HCT116 (cell line): ENCODE results near the gene KCNV2. TPM values are rescaled to one million over a fixed set of nuclear protein-coding genes. Genes with fewer than 3 reads are reported as not detected.

Experiments
- ATAC-seq: fragments of 200-7000 bp; cut with Tn5 transposase; 2 replicates; pipeline ENCODE4 v1.9.1; 2020; ENCODE audit warnings: mild to moderate bottlenecking, moderate library complexity
- BruUV-seq: library from RNA; stranded (reverse); fragments of 400-500 nt; replicated peaks from 2 replicates; lab custom pipeline; 2021; lab: Mats Ljungman, UMichigan
- CTCF ChIA-PET: fragments of 300-600 bp; sonication (Branson Sonifier 250); formaldehyde crosslinking; loops from one replicate; lab custom pipeline; 2021; ENCODE audit warnings: antibody characterized with exemption; lab: Charles Lee
- POLR2A ChIA-PET: fragments of 300-600, 350-600 bp; sonication (Branson Sonifier 250); formaldehyde crosslinking; loops from one replicate; lab custom pipeline; 2021; ENCODE audit warnings: antibody characterized with exemption; lab: Charles Lee
- RAD21 ChIA-PET, 2 experiments: fragments of 300-600 bp; sonication (Branson Sonifier 250); formaldehyde crosslinking; loops; one replicate each; lab custom pipeline; 2023; ENCODE audit warnings: low total read pairs in 2 of 2; ENCODE audit not compliant: uncharacterized antibody in 2 of 2, unreplicated experiment in 2 of 2, low non-redundant PET in 1 of 2; lab: Charles Lee
- DNase-seq: peaks from one replicate; pipeline ENCODE4 v3.0.0-alpha.2; 2010; ENCODE audit warnings: low read depth, low spot score
- H2AFZ ChIP-seq: fragments of 200-600 bp; shearing (Covaris generic), sonication (generic); 2 replicates; pipeline ENCODE4 v1.6.1; 2017; ENCODE audit warnings: low read depth, mixed run types, mixed read lengths, antibody characterized with exemption, low read length; ENCODE audit not compliant: poor library complexity, severe bottlenecking
- H3K27ac ChIP-seq: 2 replicates; pipeline ENCODE4 v1.5.1; 2012; ENCODE audit warnings: low read depth, low read length
- H3K27me3 ChIP-seq: fragments of 200-600 bp; sonication (generic); 2 replicates; pipeline ENCODE4 v1.6.1; 2016; ENCODE audit warnings: mixed run types, low read length, mixed read lengths; ENCODE audit not compliant: insufficient read depth
- H3K36me3 ChIP-seq, 2 experiments: fragments of 200-500 bp in 1 of 2; fragments of 200-600 bp in 1 of 2; sonication (Bioruptor generic) in 1 of 2; sonication (generic) in 1 of 2; 2 replicates each; pipeline versions ENCODE4 v1.5.1 to v1.6.1; 2014 to 2016; ENCODE audit warnings: low read length in 2 of 2, inconsistent platforms in 1 of 2, mixed read lengths in 1 of 2, mixed run types in 1 of 2; ENCODE audit not compliant: insufficient read depth in 2 of 2, control insufficient read depth in 1 of 2
- H3K4me1 ChIP-seq, 2 experiments: fragments of 200-600 bp in 1 of 2; sonication (generic) in 1 of 2; 2 replicates each; pipeline versions ENCODE4 v1.5.1 to v1.6.1; 2012 to 2017; ENCODE audit warnings: low read length in 2 of 2, inconsistent platforms in 1 of 2, mild to moderate bottlenecking in 1 of 2, mixed read lengths in 1 of 2, mixed run types in 1 of 2, moderate library complexity in 1 of 2; ENCODE audit not compliant: insufficient read depth in 2 of 2, control insufficient read depth in 1 of 2
- H3K4me2 ChIP-seq: fragments of 200-600 bp; sonication (generic); 2 replicates; pipeline ENCODE4 v1.6.1; 2017; ENCODE audit warnings: mixed run types, low read length, mixed read lengths
- H3K4me3 ChIP-seq, 2 experiments: fragments of 200-600 bp in 1 of 2; sonication (generic) in 1 of 2; replicated peaks in 1 of 2; 2 replicates each; pipeline ENCODE4 v1.5.1; 2011 to 2016; ENCODE audit warnings: low read length in 2 of 2, control low read depth in 1 of 2, low read depth in 1 of 2, mild to moderate bottlenecking in 1 of 2, mixed read lengths in 1 of 2, mixed run types in 1 of 2
- H3K79me2 ChIP-seq: fragments of 200-600 bp; sonication (generic); 2 replicates; pipeline ENCODE4 v1.6.1; 2017; ENCODE audit warnings: mild to moderate bottlenecking, mixed run types, low read length, moderate library complexity, mixed read lengths; ENCODE audit not compliant: insufficient read depth
- H3K9ac ChIP-seq: fragments of 200-600 bp; sonication (generic); 2 replicates; pipeline ENCODE4 v1.6.1; 2016; ENCODE audit warnings: low read length, mixed read lengths
- H3K9me2 ChIP-seq: fragments of 200-600 bp; sonication (generic), shearing (Covaris generic); 2 replicates; pipeline ENCODE4 v1.6.1; 2017; ENCODE audit warnings: mixed run types, mild to moderate bottlenecking, moderate library complexity; ENCODE audit not compliant: insufficient read depth
- H3K9me3 ChIP-seq, 2 experiments: fragments of 200-500 bp in 1 of 2; fragments of 200-600 bp in 1 of 2; sonication (Bioruptor generic) in 1 of 2; sonication (generic) in 1 of 2; 2 replicates each; pipeline ENCODE4 v1.6.1; 2014 to 2017; ENCODE audit warnings: low read length in 2 of 2, mixed read lengths in 2 of 2, inconsistent platforms in 1 of 2, low read depth in 1 of 2, mild to moderate bottlenecking in 1 of 2, mixed run types in 1 of 2, moderate library complexity in 1 of 2; ENCODE audit not compliant: control insufficient read depth in 1 of 2, insufficient read depth in 1 of 2
- H4K20me1 ChIP-seq: fragments of 200-600 bp; sonication (generic), shearing (Covaris generic); 2 replicates; pipeline ENCODE4 v1.6.1; 2017; ENCODE audit warnings: mixed run types, mild to moderate bottlenecking, moderate library complexity; ENCODE audit not compliant: insufficient read depth
- CBX3 ChIP-seq: IDR thresholded peaks from 2 replicates; pipeline ENCODE4 v1.6.1; 2012; ENCODE audit warnings: low read depth
- EGR1 ChIP-seq: IDR thresholded peaks from 2 replicates; pipeline ENCODE4 v1.6.1; 2012; ENCODE audit warnings: low read depth
- ELF1 ChIP-seq: IDR thresholded peaks from 2 replicates; pipeline ENCODE4 v1.6.1; 2012; ENCODE audit warnings: low read depth, borderline replicate concordance
- EZH2 ChIP-seq: fragments of 200-600 bp; sonication (generic); IDR thresholded peaks from 2 replicates; pipeline ENCODE4 v1.6.1; 2017; ENCODE audit warnings: antibody characterized with exemption, mixed run types
- EZH2phosphoT487 ChIP-seq: fragments of 200-600 bp; IDR thresholded peaks from 2 replicates; pipeline ENCODE4 v1.6.1; 2018; ENCODE audit warnings: antibody characterized with exemption, borderline replicate concordance
- FOSL1 ChIP-seq: IDR thresholded peaks from 2 replicates; pipeline ENCODE4 v1.6.1; 2012; ENCODE audit warnings: low read depth
- POLR2A ChIP-seq: IDR thresholded peaks from 2 replicates; pipeline ENCODE4 v1.7.0; 2011; ENCODE audit warnings: borderline replicate concordance; ENCODE audit not compliant: insufficient read depth, insufficient read length; ENCODE audit errors: extremely low read depth
- POLR2AphosphoS5 ChIP-seq: IDR thresholded peaks from 2 replicates; pipeline ENCODE4 v1.6.1; 2011; ENCODE audit warnings: mild to moderate bottlenecking, low read depth, low read length, moderate library complexity
- RAD21 ChIP-seq: IDR thresholded peaks from 2 replicates; pipeline ENCODE4 v1.6.1; 2012; ENCODE audit warnings: low read depth, mild to moderate bottlenecking
- SIN3A ChIP-seq: IDR thresholded peaks from 2 replicates; pipeline ENCODE4 v1.6.1; 2012; ENCODE audit warnings: low read depth
- SP1 ChIP-seq: IDR thresholded peaks from 2 replicates; pipeline ENCODE4 v1.6.1; 2012; ENCODE audit warnings: low read depth
- TCF7L2 ChIP-seq: IDR thresholded peaks from 2 replicates; pipeline ENCODE4 v1.7.0; 2011; ENCODE audit warnings: borderline replicate concordance, inconsistent platforms; ENCODE audit not compliant: insufficient read depth, insufficient read length; ENCODE audit errors: extremely low read depth
- YY1 ChIP-seq: IDR thresholded peaks from 2 replicates; pipeline ENCODE4 v1.6.1; 2011; ENCODE audit warnings: low read length, low read depth, moderate library complexity, mild to moderate bottlenecking; ENCODE audit not compliant: insufficient replicate concordance; ENCODE audit errors: extremely low read depth
- ZNF274 ChIP-seq: fragments of 200-500 bp; sonication (Bioruptor generic); IDR thresholded peaks from 2 replicates; pipeline ENCODE4 v1.6.1; 2014; ENCODE audit warnings: mild to moderate bottlenecking, low read depth, low read length, inconsistent platforms
- intact Hi-C: fragments of 100-400 bp; cut with micrococcal nuclease; formaldehyde crosslinking; loops from 2 replicates; pipeline ENCODE4 v1.10.0; 2022
- total RNA-seq: library from RNA; stranded (reverse); gene quantifications from one replicate; pipeline ENCODE4 v1.2.1, GENCODE V29; 2021; ENCODE audit not compliant: unreplicated experiment
- TF ChIP-seq, protein P1 (sequence below): IDR thresholded peaks from 2 replicates; pipeline ENCODE4 v1.6.1; 2012
- TF ChIP-seq, protein P2 (sequence below): IDR thresholded peaks from 2 replicates; pipeline ENCODE4 v1.6.1; 2012
- TF ChIP-seq, protein P3 (sequence below): IDR thresholded peaks from 2 replicates; pipeline ENCODE4 v1.6.1; 2011; ENCODE audit warnings: mild to moderate bottlenecking, low read length, moderate library complexity; ENCODE audit not compliant: insufficient replicate concordance; ENCODE audit errors: extremely low read depth
- TF ChIP-seq, protein P4 (sequence below), 3 experiments: fragments of 200-600 bp in 1 of 3; sonication (generic) in 1 of 3; IDR thresholded peaks in 2 of 3; conservative IDR thresholded peaks in 1 of 3; 2 replicates each; pipeline ENCODE4 v1.5.1; 2012 to 2017; ENCODE audit warnings: low read depth in 2 of 3, low read length in 2 of 3, antibody characterized with exemption in 1 of 3, borderline replicate concordance in 1 of 3, control low read depth in 1 of 3, mild to moderate bottlenecking in 1 of 3, mixed read lengths in 1 of 3, mixed run types in 1 of 3, moderate library complexity in 1 of 3; ENCODE audit not compliant: insufficient read depth in 1 of 3
- TF ChIP-seq, protein P5 (sequence below): IDR thresholded peaks from 2 replicates; pipeline ENCODE4 v1.6.1; 2012; ENCODE audit warnings: low read depth

KCNV2 gene
- total RNA-seq, 1 experiment from 2014 or later: not detected

DNA sequence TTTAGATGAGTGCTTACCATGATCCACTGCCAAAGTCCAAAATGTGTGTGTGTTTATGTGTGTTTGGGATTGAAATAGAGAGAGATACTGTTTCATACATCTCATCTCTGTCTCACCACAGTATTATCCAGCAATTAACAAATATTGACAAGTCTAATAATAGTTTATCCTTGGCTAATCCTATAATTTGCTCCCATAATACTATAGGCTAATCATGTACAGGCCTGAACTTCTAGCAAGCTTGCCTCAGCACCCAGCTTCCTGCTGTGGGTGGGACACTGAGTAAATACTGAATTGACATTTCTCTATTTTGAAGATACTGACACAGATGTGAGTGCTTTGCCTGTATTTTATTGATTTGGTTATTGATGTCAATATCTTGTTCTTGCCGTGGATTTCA lies 35.3 kb upstream of the KCNV2 start:
- H3K27me3 ChIP-seq: no peaks in the 10 kb centered on the region
- no peak overlapping the region for H2AFZ ChIP-seq
- no peak for DNase-seq
- H3K27ac ChIP-seq: no peak overlapping the region
- intact Hi-C loops: no loop called here
- H4K20me1 ChIP-seq: no peaks in the 10 kb centered on the region
- H3K9me3 ChIP-seq: no peaks in the 10 kb centered on the region
- H3K9ac ChIP-seq: no peak overlapping the region
- TF ChIP-seq, protein P1, sequence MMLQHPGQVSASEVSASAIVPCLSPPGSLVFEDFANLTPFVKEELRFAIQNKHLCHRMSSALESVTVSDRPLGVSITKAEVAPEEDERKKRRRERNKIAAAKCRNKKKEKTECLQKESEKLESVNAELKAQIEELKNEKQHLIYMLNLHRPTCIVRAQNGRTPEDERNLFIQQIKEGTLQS: no peak
- no peak for TF ChIP-seq RAD21
- TF ChIP-seq, protein P2, sequence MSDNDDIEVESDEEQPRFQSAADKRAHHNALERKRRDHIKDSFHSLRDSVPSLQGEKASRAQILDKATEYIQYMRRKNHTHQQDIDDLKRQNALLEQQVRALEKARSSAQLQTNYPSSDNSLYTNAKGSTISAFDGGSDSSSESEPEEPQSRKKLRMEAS: no peak
- TF ChIP-seq POLR2A: no peak
- TF ChIP-seq, protein P3, sequence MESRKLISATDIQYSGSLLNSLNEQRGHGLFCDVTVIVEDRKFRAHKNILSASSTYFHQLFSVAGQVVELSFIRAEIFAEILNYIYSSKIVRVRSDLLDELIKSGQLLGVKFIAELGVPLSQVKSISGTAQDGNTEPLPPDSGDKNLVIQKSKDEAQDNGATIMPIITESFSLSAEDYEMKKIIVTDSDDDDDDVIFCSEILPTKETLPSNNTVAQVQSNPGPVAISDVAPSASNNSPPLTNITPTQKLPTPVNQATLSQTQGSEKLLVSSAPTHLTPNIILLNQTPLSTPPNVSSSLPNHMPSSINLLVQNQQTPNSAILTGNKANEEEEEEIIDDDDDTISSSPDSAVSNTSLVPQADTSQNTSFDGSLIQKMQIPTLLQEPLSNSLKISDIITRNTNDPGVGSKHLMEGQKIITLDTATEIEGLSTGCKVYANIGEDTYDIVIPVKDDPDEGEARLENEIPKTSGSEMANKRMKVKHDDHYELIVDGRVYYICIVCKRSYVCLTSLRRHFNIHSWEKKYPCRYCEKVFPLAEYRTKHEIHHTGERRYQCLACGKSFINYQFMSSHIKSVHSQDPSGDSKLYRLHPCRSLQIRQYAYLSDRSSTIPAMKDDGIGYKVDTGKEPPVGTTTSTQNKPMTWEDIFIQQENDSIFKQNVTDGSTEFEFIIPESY: no peak
- TF ChIP-seq ELF1: no peak
- no peak for TF ChIP-seq ZNF274
- no peak for TF ChIP-seq EGR1
- TF ChIP-seq EZH2: no peak
- no peak for TF ChIP-seq POLR2AphosphoS5
- TF ChIP-seq FOSL1: no peak
- TF ChIP-seq EZH2phosphoT487: no peak
- TF ChIP-seq CBX3: no peak
- TF ChIP-seq SP1: no peak
- TF ChIP-seq, protein P4, sequence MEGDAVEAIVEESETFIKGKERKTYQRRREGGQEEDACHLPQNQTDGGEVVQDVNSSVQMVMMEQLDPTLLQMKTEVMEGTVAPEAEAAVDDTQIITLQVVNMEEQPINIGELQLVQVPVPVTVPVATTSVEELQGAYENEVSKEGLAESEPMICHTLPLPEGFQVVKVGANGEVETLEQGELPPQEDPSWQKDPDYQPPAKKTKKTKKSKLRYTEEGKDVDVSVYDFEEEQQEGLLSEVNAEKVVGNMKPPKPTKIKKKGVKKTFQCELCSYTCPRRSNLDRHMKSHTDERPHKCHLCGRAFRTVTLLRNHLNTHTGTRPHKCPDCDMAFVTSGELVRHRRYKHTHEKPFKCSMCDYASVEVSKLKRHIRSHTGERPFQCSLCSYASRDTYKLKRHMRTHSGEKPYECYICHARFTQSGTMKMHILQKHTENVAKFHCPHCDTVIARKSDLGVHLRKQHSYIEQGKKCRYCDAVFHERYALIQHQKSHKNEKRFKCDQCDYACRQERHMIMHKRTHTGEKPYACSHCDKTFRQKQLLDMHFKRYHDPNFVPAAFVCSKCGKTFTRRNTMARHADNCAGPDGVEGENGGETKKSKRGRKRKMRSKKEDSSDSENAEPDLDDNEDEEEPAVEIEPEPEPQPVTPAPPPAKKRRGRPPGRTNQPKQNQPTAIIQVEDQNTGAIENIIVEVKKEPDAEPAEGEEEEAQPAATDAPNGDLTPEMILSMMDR (IDR thresholded peaks at IDR 0.05 in 2 of 3, conservative IDR thresholded peaks at IDR 0.05 in 1 of 3; ENCODE audit: borderline replicate concordance in 1 of 3, insufficient read depth in 1 of 3, low read depth in 2 of 3, low read length in 2 of 3): no peak
- TF ChIP-seq, protein P5, sequence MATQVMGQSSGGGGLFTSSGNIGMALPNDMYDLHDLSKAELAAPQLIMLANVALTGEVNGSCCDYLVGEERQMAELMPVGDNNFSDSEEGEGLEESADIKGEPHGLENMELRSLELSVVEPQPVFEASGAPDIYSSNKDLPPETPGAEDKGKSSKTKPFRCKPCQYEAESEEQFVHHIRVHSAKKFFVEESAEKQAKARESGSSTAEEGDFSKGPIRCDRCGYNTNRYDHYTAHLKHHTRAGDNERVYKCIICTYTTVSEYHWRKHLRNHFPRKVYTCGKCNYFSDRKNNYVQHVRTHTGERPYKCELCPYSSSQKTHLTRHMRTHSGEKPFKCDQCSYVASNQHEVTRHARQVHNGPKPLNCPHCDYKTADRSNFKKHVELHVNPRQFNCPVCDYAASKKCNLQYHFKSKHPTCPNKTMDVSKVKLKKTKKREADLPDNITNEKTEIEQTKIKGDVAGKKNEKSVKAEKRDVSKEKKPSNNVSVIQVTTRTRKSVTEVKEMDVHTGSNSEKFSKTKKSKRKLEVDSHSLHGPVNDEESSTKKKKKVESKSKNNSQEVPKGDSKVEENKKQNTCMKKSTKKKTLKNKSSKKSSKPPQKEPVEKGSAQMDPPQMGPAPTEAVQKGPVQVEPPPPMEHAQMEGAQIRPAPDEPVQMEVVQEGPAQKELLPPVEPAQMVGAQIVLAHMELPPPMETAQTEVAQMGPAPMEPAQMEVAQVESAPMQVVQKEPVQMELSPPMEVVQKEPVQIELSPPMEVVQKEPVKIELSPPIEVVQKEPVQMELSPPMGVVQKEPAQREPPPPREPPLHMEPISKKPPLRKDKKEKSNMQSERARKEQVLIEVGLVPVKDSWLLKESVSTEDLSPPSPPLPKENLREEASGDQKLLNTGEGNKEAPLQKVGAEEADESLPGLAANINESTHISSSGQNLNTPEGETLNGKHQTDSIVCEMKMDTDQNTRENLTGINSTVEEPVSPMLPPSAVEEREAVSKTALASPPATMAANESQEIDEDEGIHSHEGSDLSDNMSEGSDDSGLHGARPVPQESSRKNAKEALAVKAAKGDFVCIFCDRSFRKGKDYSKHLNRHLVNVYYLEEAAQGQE: no peak
- TF ChIP-seq TCF7L2: no peak
- TF ChIP-seq YY1: no peak
- TF ChIP-seq SIN3A: no peak
- TF ChIP-seq, all 23 proteins: peak for 0
- ChIA-PET CTCF (no interaction called here), RAD21 (no interaction called here), POLR2A (no interaction called here)
- no peak overlapping the region for H3K4me2 ChIP-seq
- H3K9me2 ChIP-seq: no peaks in the 10 kb centered on the region
- BruUV-seq: no TSS peak
- no peaks in the 10 kb centered on the region for H3K79me2 ChIP-seq
- no peaks in the 10 kb centered on the region for H3K4me1 ChIP-seq
- no peak overlapping the region for H3K4me3 ChIP-seq
- ATAC-seq: no peak
- no peaks in the 10 kb centered on the region for H3K36me3 ChIP-seq
